ENCODE data around the gene MDGA2.

Gene MDGA2

DNA sequence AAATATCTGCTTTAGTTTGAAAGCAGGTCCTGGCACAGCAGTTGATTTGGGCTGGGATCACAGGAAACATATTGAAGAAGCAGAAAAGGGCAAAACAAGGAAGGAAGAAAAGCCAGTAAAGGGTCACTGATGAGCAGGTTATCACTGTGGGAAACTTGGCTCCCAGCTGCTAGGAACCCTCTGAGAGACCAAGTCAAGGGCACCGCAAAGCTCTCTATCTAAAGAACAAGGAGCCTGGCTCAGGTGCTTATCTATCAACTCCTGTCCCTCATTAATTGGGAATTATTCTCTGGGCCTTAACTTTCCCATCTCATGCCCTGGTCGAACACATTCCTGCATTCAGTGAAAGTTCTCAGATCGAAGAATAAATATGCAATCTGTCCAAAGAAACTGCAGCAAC, 572.9 kb downstream of the MDGA2 start:
- DNase-seq (ENCODE audit: low spot score): no peak
- in situ Hi-C loops (cut with MboI; ENCODE audit: low pct_unique_long_range_greater_than_20kb, low sequenced_read_pairs, unreplicated experiment): no loop called here
- TF ChIP-seq, protein P1, sequence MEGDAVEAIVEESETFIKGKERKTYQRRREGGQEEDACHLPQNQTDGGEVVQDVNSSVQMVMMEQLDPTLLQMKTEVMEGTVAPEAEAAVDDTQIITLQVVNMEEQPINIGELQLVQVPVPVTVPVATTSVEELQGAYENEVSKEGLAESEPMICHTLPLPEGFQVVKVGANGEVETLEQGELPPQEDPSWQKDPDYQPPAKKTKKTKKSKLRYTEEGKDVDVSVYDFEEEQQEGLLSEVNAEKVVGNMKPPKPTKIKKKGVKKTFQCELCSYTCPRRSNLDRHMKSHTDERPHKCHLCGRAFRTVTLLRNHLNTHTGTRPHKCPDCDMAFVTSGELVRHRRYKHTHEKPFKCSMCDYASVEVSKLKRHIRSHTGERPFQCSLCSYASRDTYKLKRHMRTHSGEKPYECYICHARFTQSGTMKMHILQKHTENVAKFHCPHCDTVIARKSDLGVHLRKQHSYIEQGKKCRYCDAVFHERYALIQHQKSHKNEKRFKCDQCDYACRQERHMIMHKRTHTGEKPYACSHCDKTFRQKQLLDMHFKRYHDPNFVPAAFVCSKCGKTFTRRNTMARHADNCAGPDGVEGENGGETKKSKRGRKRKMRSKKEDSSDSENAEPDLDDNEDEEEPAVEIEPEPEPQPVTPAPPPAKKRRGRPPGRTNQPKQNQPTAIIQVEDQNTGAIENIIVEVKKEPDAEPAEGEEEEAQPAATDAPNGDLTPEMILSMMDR (IDR thresholded peaks at IDR 0.05; ENCODE audit: extremely low read depth, insufficient read depth, missing control alignments): no peak

DNA sequence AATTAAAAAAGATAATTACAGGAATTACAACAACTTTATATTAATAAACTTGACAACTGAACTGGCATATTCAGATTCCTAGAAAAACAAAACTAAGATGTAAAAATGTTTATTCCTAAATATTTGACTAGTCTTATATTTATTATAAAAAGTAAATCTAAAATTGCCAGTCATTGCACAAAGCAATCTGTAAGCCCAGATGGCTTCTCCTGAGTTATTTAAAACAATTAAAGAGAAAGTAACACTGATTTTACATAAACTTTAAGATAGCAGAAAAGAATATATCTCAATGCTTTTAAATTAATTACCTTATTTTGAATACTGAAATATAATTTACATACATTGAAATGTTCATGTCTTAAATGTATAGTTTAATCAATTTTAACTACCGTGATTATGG, 589.7 kb downstream of the MDGA2 start:
- DNase-seq (ENCODE audit: low spot score): no peak
- in situ Hi-C loops (cut with MboI; ENCODE audit: low pct_unique_long_range_greater_than_20kb, low sequenced_read_pairs, unreplicated experiment): no loop called here
- TF ChIP-seq, protein P1 (IDR thresholded peaks at IDR 0.05; ENCODE audit: extremely low read depth, insufficient read depth, missing control alignments): no peak

DNA sequence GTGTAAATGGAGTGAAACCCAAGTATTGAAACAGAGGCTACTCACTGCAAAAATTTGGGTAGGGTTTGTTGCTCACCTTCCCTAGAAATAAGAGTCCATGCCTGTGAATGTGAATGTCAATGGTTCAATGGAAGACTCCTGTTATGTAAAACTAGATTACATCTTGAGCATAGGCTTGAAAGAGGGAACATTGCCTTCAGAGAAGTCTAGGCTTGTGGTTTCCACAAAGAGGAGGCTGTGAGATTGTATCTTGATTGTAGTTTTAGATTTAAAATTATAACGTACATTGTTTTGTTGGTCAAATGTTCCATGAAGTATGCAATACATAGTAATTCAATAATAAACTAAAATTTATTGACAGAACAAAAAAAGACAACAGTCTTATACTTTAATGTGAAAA, 610.1 kb downstream of the MDGA2 start:
- TF ChIP-seq, protein P1 (IDR thresholded peaks at IDR 0.05; ENCODE audit: extremely low read depth, insufficient read depth, missing control alignments): no peak
- in situ Hi-C loops (cut with MboI; ENCODE audit: low pct_unique_long_range_greater_than_20kb, low sequenced_read_pairs, unreplicated experiment): no loop called here

DNA sequence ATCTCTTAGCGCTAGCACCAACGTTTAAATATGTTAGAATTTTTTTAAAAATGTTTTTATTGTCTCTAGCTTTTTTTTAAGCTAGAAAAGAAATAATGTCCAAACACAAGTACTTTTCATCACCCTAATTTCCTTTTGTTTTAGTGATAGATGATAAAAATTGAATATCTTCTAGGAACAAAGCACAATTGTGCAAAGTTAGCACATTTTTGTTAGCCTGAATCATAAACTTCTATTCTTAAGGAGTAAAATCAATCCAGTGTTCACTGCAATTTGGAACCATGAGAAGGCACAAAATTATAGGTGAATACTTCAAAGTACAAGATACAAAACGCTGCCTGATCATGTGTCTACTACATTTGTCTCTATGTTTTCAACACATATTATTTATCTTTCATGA, 615.4 kb downstream of the MDGA2 start:
- TF ChIP-seq, protein P1 (IDR thresholded peaks at IDR 0.05; ENCODE audit: extremely low read depth, insufficient read depth, missing control alignments): no peak
- in situ Hi-C loops (cut with MboI; ENCODE audit: low pct_unique_long_range_greater_than_20kb, low sequenced_read_pairs, unreplicated experiment): no loop called here
- DNase-seq (ENCODE audit: low spot score): no peak

More for the DNA sequence above, 610.1 kb downstream of the MDGA2 start:
- DNase-seq (ENCODE audit: low spot score): no peak

DNA sequence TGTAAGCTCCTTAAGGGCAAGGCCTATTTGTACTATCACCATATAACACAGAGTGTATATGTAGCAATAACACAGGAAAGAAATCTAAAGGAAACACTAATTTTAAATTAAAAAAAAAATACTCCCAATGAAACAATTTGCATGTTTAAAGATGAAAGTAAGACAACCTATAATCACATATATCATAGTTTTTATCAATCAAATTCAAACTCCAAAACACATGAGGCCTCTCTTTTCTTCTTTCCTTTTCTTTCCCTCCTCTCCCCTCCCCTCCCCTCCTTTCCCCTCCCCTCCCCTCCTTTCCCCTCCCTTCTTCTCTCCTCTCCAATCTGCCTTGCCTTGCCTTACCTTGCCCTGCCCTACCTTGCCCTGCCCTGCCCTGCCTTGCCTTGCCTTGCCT, 618.0 kb downstream of the MDGA2 start:
- TF ChIP-seq, protein P1 (IDR thresholded peaks at IDR 0.05; ENCODE audit: extremely low read depth, insufficient read depth, missing control alignments): no peak
- no peak for DNase-seq (ENCODE audit: low spot score)

DNA sequence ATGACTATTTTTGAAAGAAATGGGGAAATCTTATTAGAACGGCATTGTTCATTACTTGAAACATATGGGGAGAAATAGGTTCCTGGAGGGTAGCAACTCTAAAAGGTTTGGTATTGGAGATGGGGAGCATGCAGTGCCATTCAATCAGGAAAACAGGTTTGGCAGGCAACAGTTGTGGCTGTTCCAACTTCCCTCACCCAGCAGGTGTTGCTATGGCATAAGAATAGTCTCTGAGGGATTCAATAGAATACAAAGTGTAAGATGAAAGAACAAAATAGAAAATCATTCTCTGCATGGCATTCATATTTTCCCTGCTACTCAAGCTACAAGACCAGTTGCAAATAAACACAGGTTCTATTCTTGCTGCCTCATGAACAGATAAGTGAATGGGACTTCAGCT, 630.6 kb downstream of the MDGA2 start:
- no peak for DNase-seq (ENCODE audit: low spot score)
- in situ Hi-C loops (cut with MboI; ENCODE audit: low pct_unique_long_range_greater_than_20kb, low sequenced_read_pairs, unreplicated experiment): no loop called here
- TF ChIP-seq, protein P1 (IDR thresholded peaks at IDR 0.05; ENCODE audit: extremely low read depth, insufficient read depth, missing control alignments): no peak

More for the DNA sequence above, 618.0 kb downstream of the MDGA2 start:
- in situ Hi-C loops (cut with MboI; ENCODE audit: low pct_unique_long_range_greater_than_20kb, low sequenced_read_pairs, unreplicated experiment): no loop called here

DNA sequence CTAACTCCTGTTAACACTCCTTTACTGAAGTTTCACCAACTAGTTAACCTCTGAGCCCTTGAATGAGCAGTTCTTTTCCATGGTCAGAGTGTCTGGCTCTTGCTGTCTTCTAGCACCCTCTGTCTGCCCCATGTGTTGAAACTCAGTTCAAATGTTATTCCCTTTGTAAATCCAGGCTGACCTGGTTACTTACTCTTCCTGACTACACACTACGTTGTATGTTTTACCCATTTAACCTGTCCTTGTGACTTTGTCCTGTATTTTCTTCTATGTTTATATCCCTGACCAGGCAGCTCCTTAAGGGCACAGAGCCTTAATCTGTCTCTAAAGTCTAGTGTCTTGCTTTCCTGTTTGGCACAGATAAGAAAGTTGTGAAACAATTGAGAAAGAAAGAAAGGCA, 634.9 kb downstream of the MDGA2 start:
- TF ChIP-seq, protein P1 (IDR thresholded peaks at IDR 0.05; ENCODE audit: extremely low read depth, insufficient read depth, missing control alignments): peak; percentile 29
- in situ Hi-C loops (cut with MboI; ENCODE audit: low pct_unique_long_range_greater_than_20kb, low sequenced_read_pairs, unreplicated experiment): no loop called here
- DNase-seq (ENCODE audit: low spot score): no peak
